ENCODE measurements around the gene FBXO27.
"Not testable (repeated sequence)": the region's sequence is repeated elsewhere in the genome, so short reads cannot be mapped to it uniquely, and the experiment has no call there.

FBXO27 gene

GRCh38 chr19:39045506-39045905, 13.2 kb upstream of the FBXO27 start:
- no peak for DNase-seq (ENCODE audit: low read depth in 2 of 2, low spot score in 1 of 2)

DNA sequence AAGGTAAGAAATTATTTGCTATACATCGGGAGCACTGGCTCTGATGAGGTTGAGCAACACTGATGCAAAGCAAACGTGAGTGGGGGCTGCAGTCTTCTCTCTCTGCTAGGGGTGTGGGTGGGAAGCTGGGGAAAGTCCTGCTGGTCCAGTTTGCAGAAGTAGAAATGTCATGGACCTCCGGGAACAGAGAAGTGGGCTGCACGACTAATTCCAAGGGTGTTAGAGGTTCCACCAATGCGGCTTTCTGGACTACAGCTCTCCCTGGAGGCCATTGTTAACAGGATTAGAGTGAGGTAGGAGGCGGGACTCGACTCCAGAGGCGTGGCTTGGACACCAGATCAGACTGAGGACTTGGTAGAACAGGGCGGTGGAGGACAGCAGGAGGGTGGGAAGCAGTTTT, 5.7 kb upstream of the FBXO27 start:
- no peak for DNase-seq (ENCODE audit: low read depth in 2 of 2, low spot score in 1 of 2)

- DNase-seq (ENCODE audit: low read depth in 2 of 2, low spot score in 1 of 2), result no peak
Measured at GRCh38 chr19:39037194-39037593, 4.8 kb upstream of the FBXO27 start.

DNA sequence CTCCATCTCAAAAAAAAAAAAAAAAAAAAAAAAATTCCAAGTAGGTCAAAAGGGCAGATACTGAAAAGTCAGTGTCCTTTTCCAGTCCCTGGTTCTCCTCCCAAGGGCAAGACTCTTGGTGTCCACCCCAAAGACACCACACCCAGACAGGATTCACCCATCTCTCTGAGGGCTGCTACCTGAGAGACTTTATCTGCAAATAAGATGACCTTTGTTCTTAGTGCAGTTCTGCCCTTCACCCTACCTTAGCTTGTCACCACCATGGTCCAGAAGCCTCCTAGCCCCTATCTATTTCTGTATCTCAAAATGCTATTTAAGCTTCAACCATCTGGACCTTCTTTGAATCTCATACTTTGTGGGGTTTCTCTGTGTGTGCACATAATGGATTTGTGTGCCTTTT, 4.2 kb upstream of the FBXO27 start:
- no peak for DNase-seq (ENCODE audit: low read depth in 2 of 2, low spot score in 1 of 2)

DNA sequence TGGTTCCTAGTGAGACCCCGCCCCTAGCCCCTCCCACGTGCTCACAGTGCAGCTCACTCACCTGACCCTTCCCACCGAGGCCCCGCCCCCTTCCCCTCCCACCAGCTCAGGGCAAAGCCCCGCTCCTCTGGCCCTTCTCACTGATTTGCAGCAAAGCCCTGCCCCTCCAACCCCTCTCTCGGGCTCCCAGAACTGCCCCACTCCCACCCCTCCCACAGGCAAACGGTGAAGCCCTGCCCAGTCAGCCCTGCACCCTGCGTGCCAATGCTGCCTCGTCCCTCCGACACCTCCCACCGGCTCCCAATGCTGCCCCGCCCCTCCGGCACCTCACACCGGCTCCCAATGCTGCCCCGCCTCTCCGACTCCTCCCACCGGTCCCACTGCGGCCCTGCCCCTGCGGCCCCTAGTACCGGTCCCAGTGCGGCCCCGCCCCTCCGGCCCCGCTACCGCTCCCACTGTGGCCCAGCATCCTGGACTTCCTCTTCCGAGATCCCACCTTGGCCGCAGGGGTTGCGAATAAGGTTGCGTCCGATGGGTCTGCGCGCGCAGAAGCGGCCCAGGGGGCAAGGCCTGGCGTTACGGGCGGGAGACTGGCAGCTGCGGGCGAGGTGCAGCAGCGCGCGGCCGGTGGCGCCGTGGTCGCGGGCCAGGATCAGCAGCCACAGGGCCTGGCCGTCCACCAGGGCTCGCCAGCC, 834 bp downstream of the FBXO27 start:
- DNase-seq (ENCODE audit: low read depth in 2 of 2, low spot score in 1 of 2), result peak; percentile 54 to 63

GRCh38 chr19:39030854-39031367, 1.4 kb downstream of the FBXO27 start:
- no peak for DNase-seq (ENCODE audit: low read depth in 2 of 2, low spot score in 1 of 2)

- DNase-seq (ENCODE audit: low read depth in 2 of 2, low spot score in 1 of 2), result no peak
Measured at GRCh38 chr19:39024875-39025641, 7.3 kb downstream of the FBXO27 start.

- no peak for DNase-seq (ENCODE audit: low read depth in 2 of 2, low spot score in 1 of 2)
Measured at GRCh38 chr19:39021063-39021462, 11.3 kb downstream of the FBXO27 start.

DNA sequence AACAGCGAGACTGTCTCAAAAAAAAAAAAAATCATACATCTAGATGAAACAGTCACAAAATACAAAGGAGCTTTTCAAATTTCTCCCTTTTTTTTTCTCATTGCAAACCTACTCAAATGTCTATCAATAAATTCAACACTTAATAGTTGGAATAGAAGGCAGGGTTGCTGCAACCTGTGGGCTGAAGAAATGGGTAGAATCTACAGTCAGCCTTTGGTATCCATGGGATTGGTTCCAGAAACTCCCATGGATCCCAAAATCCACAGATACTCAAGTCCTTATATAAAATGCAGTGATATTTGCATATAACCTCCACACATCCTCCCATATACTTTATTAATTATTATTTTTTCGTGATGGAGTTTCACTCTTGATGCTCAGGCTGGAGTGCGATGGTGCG, 14.7 kb downstream of the FBXO27 start:
- no peak for DNase-seq (ENCODE audit: low read depth in 2 of 2, low spot score in 1 of 2)

DNA sequence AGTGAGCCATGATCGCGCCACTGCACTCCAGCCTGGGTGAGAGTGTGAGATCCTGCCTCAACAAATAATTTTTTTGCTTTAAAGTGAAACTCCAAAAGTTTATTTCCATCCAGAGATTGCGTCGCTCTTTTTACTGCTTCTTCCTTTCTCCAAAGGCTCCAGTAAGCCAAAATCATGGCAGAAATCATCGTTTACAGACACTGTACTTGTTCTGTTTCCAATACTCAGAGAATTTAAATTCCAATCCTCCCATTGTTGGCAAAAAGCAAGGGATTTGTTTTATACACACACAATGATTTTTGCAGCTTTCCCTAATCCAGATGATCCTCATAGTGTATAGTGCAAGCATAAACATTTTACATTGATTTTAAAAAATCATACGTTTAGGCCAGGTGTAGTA, 15.3 kb downstream of the FBXO27 start:
- DNase-seq (ENCODE audit: low read depth in 2 of 2, low spot score in 1 of 2), result no peak

DNA sequence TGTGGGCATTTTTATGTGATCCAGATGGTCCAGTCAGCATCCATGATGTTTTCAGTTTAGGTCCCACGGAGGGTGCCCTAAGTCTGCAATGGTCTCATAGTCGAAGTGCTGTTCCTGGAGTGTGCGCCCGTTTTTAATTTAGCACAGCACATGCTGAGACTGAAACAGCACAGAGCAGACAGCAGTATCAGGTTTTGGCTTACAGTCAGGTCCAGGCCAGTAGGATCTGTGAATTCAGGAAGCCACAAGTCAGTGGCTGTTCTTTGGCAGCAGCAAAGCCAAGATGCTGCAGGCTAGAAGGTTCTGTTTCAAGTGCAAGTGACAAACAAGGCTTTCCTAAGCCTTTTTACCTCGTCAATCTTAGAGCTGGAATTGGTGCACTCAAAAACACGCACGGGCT, 18.3 kb downstream of the FBXO27 start:
- no peak for DNase-seq (ENCODE audit: low read depth in 2 of 2, low spot score in 1 of 2)

- no peak for DNase-seq (ENCODE audit: low read depth in 2 of 2, low spot score in 1 of 2)
Measured at GRCh38 chr19:39009001-39009400, 23.3 kb downstream of the FBXO27 start.

GRCh38 chr19:39008137-39008536, 24.2 kb downstream of the FBXO27 start:
- no peak for DNase-seq (ENCODE audit: low read depth in 2 of 2, low spot score in 1 of 2)

DNA sequence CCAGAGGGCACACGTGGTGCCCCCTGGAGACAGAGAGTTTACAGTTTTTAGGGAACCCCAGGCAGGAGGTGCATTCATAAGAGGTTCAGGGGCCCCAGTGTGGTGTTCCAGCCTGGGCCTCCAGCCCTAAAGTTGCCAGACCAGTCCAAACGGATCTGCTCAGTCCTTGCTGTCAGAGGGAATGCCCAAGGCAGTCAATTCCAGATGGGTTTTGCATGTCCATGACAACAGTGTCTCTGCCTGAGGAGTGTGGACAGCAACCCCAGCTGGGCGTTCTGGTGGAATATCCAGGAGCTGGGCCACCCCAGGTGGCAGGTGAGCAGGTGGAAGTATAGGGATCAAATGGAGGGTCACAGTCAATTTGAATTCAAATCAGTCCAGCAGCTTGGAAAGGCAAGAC, 25.3 kb downstream of the FBXO27 start:
- no peak for DNase-seq (ENCODE audit: low read depth in 2 of 2, low spot score in 1 of 2)

- DNase-seq (ENCODE audit: low read depth in 2 of 2, low spot score in 1 of 2), result no peak
Measured at GRCh38 chr19:39004403-39004802, 27.9 kb downstream of the FBXO27 start.

DNA sequence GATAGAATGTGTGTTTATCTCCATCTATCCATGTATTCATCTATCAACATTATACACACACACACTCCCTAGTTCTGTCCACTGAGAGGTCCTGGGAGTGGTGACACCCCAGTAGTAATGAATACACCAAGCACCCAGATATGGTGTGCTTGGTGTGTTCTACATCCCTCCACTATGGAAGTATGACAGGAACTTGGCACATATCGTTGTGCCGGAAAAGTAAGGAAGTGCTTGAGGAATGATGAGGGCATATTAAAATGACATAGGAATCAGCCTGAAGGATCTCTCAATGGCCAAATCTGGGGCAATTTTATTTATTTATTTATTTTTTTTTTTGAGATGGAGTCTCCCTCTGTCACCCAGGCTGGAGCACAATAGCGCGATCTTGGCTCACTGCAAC, 28.6 kb downstream of the FBXO27 start:
- DNase-seq (ENCODE audit: low read depth in 2 of 2, low spot score in 1 of 2), result no peak

DNA sequence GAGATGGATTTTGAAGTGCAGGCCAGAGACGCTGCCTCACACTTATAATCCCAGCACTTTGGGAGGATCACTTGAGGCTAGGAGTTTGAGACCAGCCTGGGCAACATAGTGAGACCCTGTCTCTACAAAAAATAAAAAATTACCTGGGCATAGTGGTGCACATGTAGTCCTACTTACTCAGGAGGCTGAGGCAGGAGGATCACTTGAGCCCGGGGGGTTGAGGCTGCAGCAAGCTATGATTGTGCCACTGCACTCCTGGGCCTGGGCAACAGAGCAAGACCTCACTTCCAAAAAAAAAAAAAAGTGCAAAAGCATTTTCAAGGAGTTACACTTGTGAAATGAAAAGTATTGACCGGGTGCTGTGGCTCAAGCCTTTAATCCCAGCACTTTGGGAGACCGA, 29.2 kb downstream of the FBXO27 start:
- DNase-seq (ENCODE audit: low read depth in 2 of 2, low spot score in 1 of 2), result no peak

DNA sequence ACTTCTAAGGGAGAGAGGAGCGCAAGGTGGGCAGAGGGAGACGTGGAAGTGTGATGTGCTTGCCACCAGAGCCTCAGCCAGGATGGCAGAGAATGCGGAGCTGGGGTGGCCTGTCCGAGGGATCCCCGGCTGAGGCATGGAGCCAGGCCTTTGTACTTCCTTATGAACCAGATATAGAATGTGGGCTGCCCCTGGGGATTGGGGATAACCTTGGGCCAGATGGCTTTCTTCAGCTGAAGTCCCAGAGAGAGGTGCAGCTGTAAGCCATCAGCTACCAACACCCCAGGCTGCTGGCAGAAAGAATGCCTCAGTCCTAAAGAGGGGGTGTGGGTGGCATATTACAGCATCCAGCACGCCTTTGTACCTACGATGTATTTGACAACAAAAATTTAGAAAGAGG, 31.3 kb downstream of the FBXO27 start:
- DNase-seq (ENCODE audit: low read depth in 2 of 2, low spot score in 1 of 2), result no peak

DNA sequence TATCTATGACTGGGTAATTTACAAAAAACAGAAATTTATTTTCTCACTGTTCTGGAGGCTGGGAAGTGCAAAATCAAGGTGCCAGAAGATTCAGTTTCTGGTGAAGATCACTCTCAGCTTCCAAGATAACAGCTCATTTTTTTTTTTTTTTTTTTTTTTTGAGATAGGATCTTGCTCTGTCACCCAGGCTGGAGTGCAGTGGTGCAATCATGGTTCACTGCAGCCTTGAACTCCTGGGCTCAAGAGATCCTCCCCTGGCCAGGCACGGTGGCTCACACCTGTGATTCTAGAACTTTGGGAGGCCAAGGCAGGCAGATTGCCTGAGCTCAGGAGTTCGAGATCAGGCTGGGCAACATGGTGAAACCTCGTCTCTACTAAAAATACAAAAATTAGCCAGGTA, 34.8 kb downstream of the FBXO27 start:
- DNase-seq (ENCODE audit: low read depth in 2 of 2, low spot score in 1 of 2), result not testable (repeated sequence)

DNA sequence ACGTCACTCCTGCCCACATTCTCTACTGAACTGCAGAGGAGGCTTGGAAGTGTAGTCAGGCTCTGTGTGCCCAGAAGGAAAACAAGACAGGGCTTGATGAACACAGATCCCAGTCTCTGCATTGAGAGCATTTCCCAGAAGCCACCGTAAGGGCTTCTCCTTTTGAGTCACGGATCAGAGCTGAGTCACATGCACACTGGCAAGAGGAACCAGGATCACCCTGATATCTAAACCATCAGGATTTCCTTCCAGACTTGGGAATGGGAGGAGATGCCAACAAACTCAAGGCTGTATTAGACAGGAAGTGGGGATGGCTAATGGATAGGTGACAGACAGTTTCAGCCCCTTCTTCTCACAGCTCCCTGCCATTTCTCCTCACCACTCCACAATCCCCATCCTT, 39.1 kb downstream of the FBXO27 start:
- no peak for DNase-seq (ENCODE audit: low read depth in 2 of 2, low spot score in 1 of 2)

GRCh38 chr19:38990949-38991697, 41.2 kb downstream of the FBXO27 start:
- no peak for DNase-seq (ENCODE audit: low read depth in 2 of 2, low spot score in 1 of 2)

DNA sequence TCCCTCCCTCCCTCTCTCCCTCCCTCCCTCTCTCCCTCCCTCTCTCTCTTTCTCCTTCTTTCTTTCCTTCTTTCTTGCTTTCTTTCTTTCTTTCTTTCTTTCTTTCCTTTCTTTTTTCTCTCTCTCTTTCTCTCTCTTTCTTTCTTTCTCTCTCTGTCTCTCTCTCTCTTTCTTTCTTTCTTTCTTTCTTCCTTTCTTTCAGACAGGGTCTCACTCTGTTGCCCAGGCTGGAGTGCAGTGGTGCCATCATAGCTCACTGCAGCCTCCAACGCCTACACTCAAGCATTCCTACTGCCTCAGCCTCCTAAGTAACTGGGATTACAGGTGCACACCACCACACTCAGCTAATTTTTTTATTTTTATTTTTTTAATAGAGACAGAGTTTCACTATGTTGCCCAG, 42.7 kb downstream of the FBXO27 start:
- not testable (repeated sequence) for DNase-seq (ENCODE audit: low read depth in 2 of 2, low spot score in 1 of 2)
